NCI-H1105 treated with DMSO at 0.1 percent for 48 hours (cell line): ENCODE data around the gene IPMK.

Experiments
- DNase-seq: peaks from one replicate; lab custom pipeline; 2025; lab: John Stamatoyannopoulos, UW

Gene IPMK

DNA sequence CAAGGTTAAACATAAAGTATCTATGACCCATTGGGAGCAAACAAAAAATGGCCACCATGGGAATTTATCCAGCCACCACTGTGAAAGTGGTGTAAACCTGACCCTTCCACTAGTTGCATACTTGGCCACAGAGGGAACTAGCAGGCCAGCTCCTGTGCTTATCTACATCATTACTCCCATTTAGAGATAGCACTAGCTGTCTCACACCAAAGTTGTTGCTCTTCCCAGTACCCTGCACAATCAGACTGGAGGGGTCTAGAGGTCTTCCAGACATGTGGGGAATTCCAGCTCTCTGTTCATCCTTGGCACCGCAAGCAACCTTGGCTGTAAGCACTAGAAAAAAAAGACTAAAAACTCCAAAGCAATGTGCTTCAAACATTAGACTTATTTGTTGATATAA, 113.9 kb downstream of the IPMK start:
- DNase-seq = no peak

GRCh38 chr10:58152673-58153263, 114.9 kb downstream of the IPMK start:
- DNase-seq = peak; percentile 4

- DNase-seq = no peak
Observed at GRCh38 chr10:58150290-58150689, 117.4 kb downstream of the IPMK start.

DNA sequence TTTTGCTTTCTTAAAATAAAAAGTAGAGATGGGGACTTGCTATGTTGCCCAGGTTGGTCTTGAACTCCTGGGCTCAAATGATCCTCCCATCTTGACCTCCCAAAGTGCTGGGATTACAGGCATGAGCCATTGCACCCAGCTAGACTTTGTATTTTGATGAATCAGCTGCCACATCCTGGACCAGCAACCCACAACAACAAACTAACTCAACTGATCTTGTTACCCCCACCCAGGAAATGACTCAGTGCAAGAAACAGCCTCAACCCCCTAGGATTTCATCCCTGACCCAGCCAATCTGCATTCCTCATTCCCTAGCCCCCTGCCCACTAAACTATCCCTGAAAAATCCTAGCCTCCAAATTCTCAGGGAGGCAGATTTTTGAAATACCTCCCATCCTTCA, 123.8 kb downstream of the IPMK start:
- no peak for DNase-seq
